ENCODE data around the gene TRIM46. TPM values are rescaled to one million over a fixed set of nuclear protein-coding genes. Genes with fewer than 3 reads are reported as not detected.
"Not testable (repeated sequence)": the region's sequence is repeated elsewhere in the genome, so short reads cannot be mapped to it uniquely, and the experiment has no call there.

Gene TRIM46
- polyA plus RNA-seq, 1 donor, result 2.9 TPM

GRCh38 chr1:155182052-155182550 lies 8.5 kb downstream of the TRIM46 start:
- no peak overlapping the region for H3K27ac ChIP-seq (ENCODE audit: low read length)
- no peak for DNase-seq
- no peak overlapping the region for H3K4me3 ChIP-seq (ENCODE audit: low read length)
- no peaks in the 10 kb centered on the region for H3K9me3 ChIP-seq (ENCODE audit: control insufficient read depth, low read depth, low read length)
- peaks cover 30% of the 10 kb centered on the region for H3K4me1 ChIP-seq (ENCODE audit: control insufficient read depth, insufficient read depth, low read length)
- WGBS (ENCODE audit: insufficient coverage, low lambda C conversion rate), result no CpG with 5 or more reads among the region's 7 CpGs
- H3K36me3 ChIP-seq (ENCODE audit: control insufficient read depth, insufficient read depth, low read length), result no peaks in the 10 kb centered on the region
- no peaks in the 10 kb centered on the region for H3K27me3 ChIP-seq (ENCODE audit: control insufficient read depth, insufficient read depth, low read length)

- no CpG with 5 or more reads among the region's 20 CpGs for WGBS (ENCODE audit: insufficient coverage, low lambda C conversion rate)
- H3K4me1 ChIP-seq (ENCODE audit: control insufficient read depth, insufficient read depth, low read length), result peaks cover 31% of the 10 kb centered on the region
- no peak for DNase-seq
Observed at GRCh38 chr1:155183775-155184221, 10.1 kb downstream of the TRIM46 start.

GRCh38 chr1:155184351-155184811 lies 10.7 kb downstream of the TRIM46 start:
- no peak for DNase-seq
- Histone ChIP-seq H3K27me3 (ENCODE audit: control insufficient read depth, insufficient read depth, low read length) (no peaks in the 10 kb centered on the region), H3K4me1 (ENCODE audit: control insufficient read depth, insufficient read depth, low read length) (peaks cover 26% of the 10 kb centered on the region), H3K9me3 (ENCODE audit: control insufficient read depth, low read depth, low read length) (no peaks in the 10 kb centered on the region), H3K4me3 (ENCODE audit: low read length) (no peak overlapping the region), H3K36me3 (ENCODE audit: control insufficient read depth, insufficient read depth, low read length) (no peaks in the 10 kb centered on the region), H3K27ac (ENCODE audit: low read length) (no peak overlapping the region)
- no CpG with 5 or more reads among the region's 4 CpGs for WGBS (ENCODE audit: insufficient coverage, low lambda C conversion rate)

More at GRCh38 chr1:155183775-155184221, 10.1 kb downstream of the TRIM46 start:
- no peaks in the 10 kb centered on the region for H3K9me3 ChIP-seq (ENCODE audit: control insufficient read depth, low read depth, low read length)
- H3K27ac ChIP-seq (ENCODE audit: low read length), result no peak overlapping the region
- no peaks in the 10 kb centered on the region for H3K36me3 ChIP-seq (ENCODE audit: control insufficient read depth, insufficient read depth, low read length)
- H3K27me3 ChIP-seq (ENCODE audit: control insufficient read depth, insufficient read depth, low read length), result no peaks in the 10 kb centered on the region
- H3K4me3 ChIP-seq (ENCODE audit: low read length), result no peak overlapping the region

- H3K4me1 ChIP-seq (ENCODE audit: control insufficient read depth, insufficient read depth, low read length), result peaks cover 26% of the 10 kb centered on the region
- peak overlapping the region; percentile 7 for H3K27ac ChIP-seq (ENCODE audit: low read length)
- WGBS (ENCODE audit: insufficient coverage, low lambda C conversion rate), result no CpG with 5 or more reads among the region's 21 CpGs
- peak in 1 of 2 donors; percentile 40 for DNase-seq
- H3K4me3 ChIP-seq (ENCODE audit: low read length), result no peak overlapping the region
- H3K36me3 ChIP-seq (ENCODE audit: control insufficient read depth, insufficient read depth, low read length), result no peaks in the 10 kb centered on the region
- H3K27me3 ChIP-seq (ENCODE audit: control insufficient read depth, insufficient read depth, low read length), result no peaks in the 10 kb centered on the region
- no peaks in the 10 kb centered on the region for H3K9me3 ChIP-seq (ENCODE audit: control insufficient read depth, low read depth, low read length)
Observed at GRCh38 chr1:155184835-155185782, 11.5 kb downstream of the TRIM46 start.

GRCh38 chr1:155185783-155186066 lies 12.1 kb downstream of the TRIM46 start:
- H3K4me3 ChIP-seq (ENCODE audit: low read length), result no peak overlapping the region
- H3K9me3 ChIP-seq (ENCODE audit: control insufficient read depth, low read depth, low read length), result no peaks in the 10 kb centered on the region
- no peaks in the 10 kb centered on the region for H3K27me3 ChIP-seq (ENCODE audit: control insufficient read depth, insufficient read depth, low read length)
- no peaks in the 10 kb centered on the region for H3K36me3 ChIP-seq (ENCODE audit: control insufficient read depth, insufficient read depth, low read length)
- WGBS (ENCODE audit: insufficient coverage, low lambda C conversion rate), result no CpG with 5 or more reads among the region's 6 CpGs
- DNase-seq, result no peak
- H3K4me1 ChIP-seq (ENCODE audit: control insufficient read depth, insufficient read depth, low read length), result peaks cover 26% of the 10 kb centered on the region
- H3K27ac ChIP-seq (ENCODE audit: low read length), result no peak overlapping the region

- peak in 1 of 2 donors; percentile 71 for DNase-seq
- H3K9me3 ChIP-seq (ENCODE audit: control insufficient read depth, low read depth, low read length), result no peaks in the 10 kb centered on the region
- peaks cover 26% of the 10 kb centered on the region for H3K4me1 ChIP-seq (ENCODE audit: control insufficient read depth, insufficient read depth, low read length)
- H3K27me3 ChIP-seq (ENCODE audit: control insufficient read depth, insufficient read depth, low read length), result no peaks in the 10 kb centered on the region
- H3K36me3 ChIP-seq (ENCODE audit: control insufficient read depth, insufficient read depth, low read length), result no peaks in the 10 kb centered on the region
- peak overlapping the region; percentile 35 for H3K27ac ChIP-seq (ENCODE audit: low read length)
- no peak overlapping the region for H3K4me3 ChIP-seq (ENCODE audit: low read length)
- no CpG with 5 or more reads among the region's 8 CpGs for WGBS (ENCODE audit: insufficient coverage, low lambda C conversion rate)
Observed at GRCh38 chr1:155186067-155186793, 12.6 kb downstream of the TRIM46 start.

- no peaks in the 10 kb centered on the region for H3K36me3 ChIP-seq (ENCODE audit: control insufficient read depth, insufficient read depth, low read length)
- H3K4me1 ChIP-seq (ENCODE audit: control insufficient read depth, insufficient read depth, low read length), result peaks cover 26% of the 10 kb centered on the region
- 40% methylated on average over 1 of the region's 14 CpGs for WGBS (ENCODE audit: insufficient coverage, low lambda C conversion rate)
- no peak for DNase-seq
- H3K27me3 ChIP-seq (ENCODE audit: control insufficient read depth, insufficient read depth, low read length), result no peaks in the 10 kb centered on the region
- no peak overlapping the region for H3K4me3 ChIP-seq (ENCODE audit: low read length)
- peak overlapping the region; percentile 35 for H3K27ac ChIP-seq (ENCODE audit: low read length)
- no peaks in the 10 kb centered on the region for H3K9me3 ChIP-seq (ENCODE audit: control insufficient read depth, low read depth, low read length)
Observed at GRCh38 chr1:155186794-155187455, 13.3 kb downstream of the TRIM46 start.

GRCh38 chr1:155187456-155187891 lies 13.8 kb downstream of the TRIM46 start:
- H3K9me3 ChIP-seq (ENCODE audit: control insufficient read depth, low read depth, low read length), result no peaks in the 10 kb centered on the region
- H3K4me1 ChIP-seq (ENCODE audit: control insufficient read depth, insufficient read depth, low read length), result peaks cover 29% of the 10 kb centered on the region
- DNase-seq, result no peak
- H3K27ac ChIP-seq (ENCODE audit: low read length), result no peak overlapping the region
- H3K36me3 ChIP-seq (ENCODE audit: control insufficient read depth, insufficient read depth, low read length), result no peaks in the 10 kb centered on the region
- no CpG with 5 or more reads among the region's 16 CpGs for WGBS (ENCODE audit: insufficient coverage, low lambda C conversion rate)
- no peak overlapping the region for H3K4me3 ChIP-seq (ENCODE audit: low read length)
- H3K27me3 ChIP-seq (ENCODE audit: control insufficient read depth, insufficient read depth, low read length), result no peaks in the 10 kb centered on the region

GRCh38 chr1:155188268-155188667 lies 14.6 kb downstream of the TRIM46 start:
- Histone ChIP-seq H3K9me3 (ENCODE audit: control insufficient read depth, low read depth, low read length) (no peaks in the 10 kb centered on the region), H3K27me3 (ENCODE audit: control insufficient read depth, insufficient read depth, low read length) (no peaks in the 10 kb centered on the region), H3K27ac (ENCODE audit: low read length) (no peak overlapping the region), H3K4me3 (ENCODE audit: low read length) (no peak overlapping the region), H3K4me1 (ENCODE audit: control insufficient read depth, insufficient read depth, low read length) (peaks cover 35% of the 10 kb centered on the region), H3K36me3 (ENCODE audit: control insufficient read depth, insufficient read depth, low read length) (no peaks in the 10 kb centered on the region)
- WGBS (ENCODE audit: insufficient coverage, low lambda C conversion rate), result 100% methylated on average over 1 of the region's 14 CpGs
- DNase-seq, result no peak

- H3K27ac ChIP-seq (ENCODE audit: low read length); H3K9me3 ChIP-seq (ENCODE audit: control insufficient read depth, low read depth, low read length); H3K36me3 ChIP-seq (ENCODE audit: control insufficient read depth, insufficient read depth, low read length); H3K27me3 ChIP-seq (ENCODE audit: control insufficient read depth, insufficient read depth, low read length); H3K4me3 ChIP-seq (ENCODE audit: low read length); DNase-seq: not testable (repeated sequence)
- WGBS (ENCODE audit: insufficient coverage, low lambda C conversion rate), result no CpG with 5 or more reads among the region's 45 CpGs
- H3K4me1 ChIP-seq (ENCODE audit: control insufficient read depth, insufficient read depth, low read length), result peaks cover 44% of the 10 kb centered on the region
Observed at GRCh38 chr1:155189926-155190325, 16.3 kb downstream of the TRIM46 start.
